Ureter (tissue), 1 donor: ENCODE data around the gene PSMA7. TPM values are rescaled to one million over a fixed set of nuclear protein-coding genes. Genes with fewer than 3 reads are reported as not detected.
"Not testable (repeated sequence)": the region's sequence is repeated elsewhere in the genome, so short reads cannot be mapped to it uniquely, and the experiment has no call there.

ENCODE experiments used
- DNase-seq: peaks from one replicate; pipeline ENCODE4 v3.0.0-alpha.2; 2020; ENCODE audit warnings: low spot score
- total RNA-seq: library from RNA; stranded (reverse); gene quantifications from one replicate; pipeline ENCODE4 v1.2.4, GENCODE V29; 2023
- donor health status: DM: yes; HTN: yes; CAD: no.

Gene PSMA7
- total RNA-seq, 1 donor from 2014 or later: 181 TPM

DNA sequence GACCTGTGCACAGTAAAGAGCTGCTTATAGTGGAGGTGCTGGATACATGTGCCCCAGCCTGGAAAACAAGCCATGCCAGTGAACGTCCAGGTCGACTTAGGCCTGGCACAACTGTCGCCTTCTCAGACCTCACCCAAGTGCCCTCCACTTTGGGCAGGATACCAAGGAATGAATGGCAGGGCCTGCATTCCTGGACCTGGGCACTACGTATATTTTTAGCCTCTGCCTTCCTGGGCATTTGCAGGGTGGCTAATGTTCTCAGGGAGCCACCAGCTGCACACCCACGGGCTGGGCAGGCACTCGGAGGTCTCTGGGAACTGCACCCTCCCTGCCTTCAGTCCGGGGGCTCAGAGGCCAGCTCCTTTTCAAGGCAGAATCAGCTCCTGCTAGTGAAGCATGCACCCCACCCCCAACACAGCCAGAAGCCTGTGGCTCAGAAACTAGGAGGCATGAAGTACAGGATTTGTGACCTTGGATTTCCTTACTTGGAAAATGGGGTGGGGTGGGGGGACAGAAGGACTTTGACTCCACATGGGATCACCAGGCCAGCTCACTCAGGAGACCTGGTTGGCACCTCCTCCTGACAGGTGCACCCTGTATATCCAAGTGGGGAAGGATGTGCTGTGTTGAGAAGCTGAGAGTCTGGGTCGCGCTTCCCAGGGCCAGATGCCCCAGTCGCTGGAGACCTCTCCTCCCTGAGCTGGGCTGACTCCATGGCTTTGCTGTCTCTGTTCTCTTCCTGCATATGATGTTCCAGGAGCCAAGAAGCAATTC is 23.4 kb downstream of the PSMA7 start:
- DNase-seq: no peak

DNA sequence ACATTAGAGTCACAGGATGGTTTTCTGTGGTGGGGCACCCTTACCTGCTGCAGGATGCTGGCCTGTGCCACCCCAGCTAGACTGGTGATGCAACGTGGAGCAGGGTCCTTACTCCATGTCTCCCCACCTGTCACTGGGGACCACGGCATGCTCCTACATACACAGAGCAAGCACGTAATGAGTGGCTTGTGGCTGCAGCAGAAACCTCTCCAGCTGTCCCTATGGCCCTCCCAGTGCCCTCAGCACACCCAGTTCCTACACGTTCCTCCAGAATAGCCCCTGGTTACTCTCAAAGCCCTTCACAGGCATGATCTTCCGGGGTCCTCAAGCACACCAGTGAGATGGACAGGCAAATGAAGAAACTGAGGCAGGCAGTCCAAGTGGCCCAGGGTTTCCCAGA is 24.1 kb downstream of the PSMA7 start:
- no peak for DNase-seq

DNA sequence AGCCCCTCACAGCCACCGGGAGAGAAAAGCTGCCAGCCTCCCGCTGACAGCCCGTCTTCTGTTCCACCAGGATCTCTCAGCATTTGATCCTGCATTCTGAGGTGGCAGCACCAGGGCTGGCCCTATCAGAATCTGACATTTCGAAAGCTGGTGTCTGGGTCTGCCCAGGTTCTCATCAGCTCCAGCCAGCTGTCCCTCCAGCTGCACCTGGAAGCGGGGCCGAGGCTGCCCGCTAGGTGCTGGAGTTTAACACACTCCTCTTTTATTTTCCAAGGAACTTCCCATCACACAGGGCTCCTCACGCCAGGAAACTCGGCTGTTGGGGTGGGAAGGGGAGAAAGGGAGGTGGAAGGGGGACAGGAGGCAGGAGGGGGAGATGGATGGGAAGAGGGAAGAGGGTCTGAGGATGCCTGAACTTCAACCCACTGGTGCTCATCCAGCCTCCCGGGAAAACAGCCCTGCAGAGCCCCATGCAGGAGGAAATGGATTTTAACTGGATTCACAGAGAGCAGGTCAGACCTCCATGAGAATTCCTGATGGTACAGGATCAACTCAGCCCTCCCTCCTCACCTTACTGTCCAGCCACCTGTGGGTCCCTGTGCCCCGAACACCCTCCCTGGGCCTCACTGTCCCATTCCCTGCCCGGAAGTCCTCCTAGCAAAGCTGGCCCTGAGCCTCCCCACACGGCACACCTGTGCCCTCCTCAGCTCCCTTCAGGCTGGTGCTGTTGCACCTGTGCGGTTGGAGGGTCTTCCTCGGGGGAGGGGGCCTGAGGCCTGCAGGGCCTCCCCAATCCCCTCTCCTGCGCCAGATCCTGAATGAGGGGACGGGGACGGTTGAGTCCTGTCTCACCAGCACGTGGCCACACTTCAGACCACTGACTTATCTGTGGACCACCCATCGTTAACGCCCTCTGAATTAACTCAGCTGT is 24.8 kb downstream of the PSMA7 start:
- no peak for DNase-seq

DNA sequence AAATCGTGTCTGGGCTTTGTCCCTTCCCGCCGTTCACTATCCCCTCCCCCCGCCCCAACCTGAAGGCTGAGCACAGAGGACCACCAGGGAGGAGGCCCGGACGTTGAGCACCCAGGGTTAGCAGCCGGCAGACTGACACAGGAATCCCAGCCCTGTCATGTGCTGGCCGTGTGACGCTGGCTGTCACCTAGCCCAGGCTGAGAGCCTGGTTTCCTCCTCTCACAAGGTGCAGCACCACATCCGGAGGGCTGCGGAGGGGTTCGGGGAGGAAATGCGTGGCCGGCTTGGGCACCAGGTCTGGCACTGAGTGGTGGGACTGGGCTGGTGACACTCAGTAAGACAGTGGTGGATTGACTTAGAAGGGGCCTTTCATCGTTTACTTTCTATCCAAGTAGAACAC is 25.5 kb downstream of the PSMA7 start:
- no peak for DNase-seq

DNA sequence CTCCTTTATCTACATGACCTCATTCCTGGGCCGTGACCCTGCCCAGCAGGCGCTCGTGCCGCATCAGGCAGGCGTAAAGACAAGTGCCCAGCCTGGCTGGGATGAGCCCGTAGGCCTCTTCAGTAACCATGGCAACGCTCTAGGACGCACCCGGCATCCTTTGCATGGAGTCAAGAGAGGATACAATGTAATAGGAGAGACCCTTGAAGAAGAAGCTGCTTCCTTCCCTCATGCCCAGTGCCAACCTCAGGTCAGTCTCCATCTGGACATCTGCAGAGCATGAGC is 25.9 kb downstream of the PSMA7 start:
- DNase-seq: no peak

DNA sequence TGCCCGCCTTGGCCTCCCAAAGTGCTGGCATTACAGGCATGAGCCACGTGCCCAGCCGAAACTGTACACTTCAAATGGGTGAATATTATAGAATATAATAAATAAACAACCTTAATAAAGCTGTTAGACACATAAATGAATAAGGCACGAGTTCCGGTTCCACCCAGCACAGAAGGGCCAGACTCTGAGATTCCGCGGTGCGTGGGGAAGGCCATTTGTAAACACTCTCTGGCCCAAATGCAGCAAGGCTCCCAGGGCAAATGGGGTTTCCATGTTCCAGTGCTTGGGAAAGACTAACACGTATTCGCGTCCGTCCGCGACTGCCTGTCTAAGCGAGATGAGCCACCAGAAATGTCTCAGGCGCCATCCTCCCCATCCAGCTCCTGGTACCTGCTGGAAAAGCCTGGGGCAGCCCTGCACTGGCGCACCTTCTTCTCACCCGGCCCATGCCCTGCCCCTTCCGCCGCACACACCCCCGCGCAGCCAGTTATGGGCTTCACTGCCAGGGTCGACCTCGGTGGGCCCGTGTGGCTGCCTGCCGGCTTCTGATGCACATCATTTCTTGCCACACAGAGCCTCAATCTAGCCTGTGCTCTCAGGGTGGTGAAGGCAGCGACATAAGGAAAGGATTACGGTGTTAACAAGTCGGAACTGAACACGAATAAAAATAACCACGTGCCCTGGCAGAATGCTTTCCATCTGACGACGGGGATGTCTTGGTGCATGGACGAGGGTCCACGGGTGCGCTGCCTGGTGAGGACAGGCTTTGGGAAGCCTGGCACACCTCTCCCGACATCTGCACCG is 26.4 kb downstream of the PSMA7 start:
- no peak for DNase-seq

DNA sequence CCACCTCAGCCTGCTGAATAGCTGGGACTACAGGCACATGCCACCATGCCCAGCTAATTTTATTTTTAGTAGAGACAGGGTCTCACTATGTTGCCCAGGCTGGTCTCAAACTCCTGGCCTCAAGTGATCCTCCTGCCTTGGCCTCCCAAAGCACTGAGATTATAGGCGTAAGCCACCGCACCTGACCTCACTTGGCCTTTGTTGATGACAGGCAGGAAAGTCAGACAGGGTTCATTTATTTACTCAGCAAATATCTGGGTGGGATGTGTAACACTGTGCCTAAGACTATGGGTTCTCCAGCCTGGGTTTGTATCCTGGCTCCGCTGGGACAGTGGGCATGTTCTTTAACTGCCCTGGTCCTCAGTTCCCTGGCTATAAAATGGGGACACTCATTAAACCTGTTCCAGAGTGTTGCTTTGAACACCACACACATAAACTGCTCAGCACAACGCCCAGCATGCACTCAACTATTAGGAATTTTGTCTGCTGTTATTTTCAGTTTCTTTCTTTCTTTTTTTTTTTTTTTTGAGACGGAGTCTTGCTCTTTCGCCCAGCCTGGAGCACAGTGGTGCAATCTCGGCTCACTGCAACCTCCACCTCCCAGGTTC is 27.3 kb downstream of the PSMA7 start:
- DNase-seq: not testable (repeated sequence)

DNA sequence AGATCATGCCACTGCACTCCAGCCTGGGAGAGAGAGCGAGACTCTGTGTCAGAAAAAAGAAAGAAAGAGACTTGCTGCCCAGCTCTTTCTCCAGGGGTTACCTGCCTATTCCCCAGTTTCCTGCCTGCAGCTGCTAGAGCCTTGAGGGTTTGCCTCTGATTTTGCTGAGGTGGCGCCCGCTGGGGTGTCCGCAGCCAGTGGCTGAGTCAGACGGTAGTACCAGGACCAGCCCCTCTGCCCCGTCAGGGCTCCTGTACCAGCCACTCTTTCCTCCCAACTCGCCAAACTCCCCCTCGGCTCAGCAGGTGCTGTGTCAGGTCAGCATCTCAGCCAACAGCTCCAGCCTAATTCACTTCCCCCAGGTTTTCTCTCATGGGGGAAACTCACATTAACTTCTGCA is 28.3 kb downstream of the PSMA7 start:
- no peak for DNase-seq

DNA sequence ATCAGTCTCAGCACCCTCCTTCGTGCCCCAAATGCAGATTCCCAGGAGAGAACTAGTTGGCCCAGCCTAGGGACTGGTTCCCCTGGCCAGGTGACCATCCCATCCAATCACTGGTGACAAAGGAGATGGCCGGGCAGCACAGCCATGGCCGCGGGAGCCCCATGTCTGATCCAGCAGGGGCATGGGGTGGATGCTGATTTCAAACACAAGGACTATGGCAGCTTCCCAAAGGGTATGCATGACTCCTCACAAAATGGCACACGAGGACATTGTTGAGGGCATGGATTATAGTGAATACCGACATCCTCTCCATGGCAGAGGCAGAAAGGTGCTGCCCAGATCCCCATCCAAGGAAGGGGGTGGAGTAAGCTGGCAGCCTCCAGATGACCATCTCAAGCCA is 30.8 kb downstream of the PSMA7 start:
- no peak for DNase-seq

DNA sequence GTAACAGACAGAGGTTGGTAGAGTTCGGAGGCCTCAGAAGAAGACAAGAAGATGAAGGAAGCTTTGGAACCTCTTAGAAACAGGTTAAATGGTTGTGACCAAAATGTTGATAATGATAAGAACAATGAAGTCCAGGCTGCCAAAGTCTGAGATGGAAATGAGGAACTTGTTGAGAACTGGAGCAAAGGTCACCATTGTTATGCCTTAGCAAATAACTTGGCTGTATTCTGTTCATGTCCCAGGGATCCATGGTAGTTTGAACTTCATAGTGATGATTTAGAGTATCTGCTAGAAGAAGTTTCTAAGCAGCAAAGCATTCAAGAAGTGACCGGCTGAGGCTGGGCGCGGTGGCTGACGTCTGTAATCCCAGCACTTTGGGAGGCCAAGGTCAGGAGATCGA is 32.0 kb downstream of the PSMA7 start:
- no peak for DNase-seq

DNA sequence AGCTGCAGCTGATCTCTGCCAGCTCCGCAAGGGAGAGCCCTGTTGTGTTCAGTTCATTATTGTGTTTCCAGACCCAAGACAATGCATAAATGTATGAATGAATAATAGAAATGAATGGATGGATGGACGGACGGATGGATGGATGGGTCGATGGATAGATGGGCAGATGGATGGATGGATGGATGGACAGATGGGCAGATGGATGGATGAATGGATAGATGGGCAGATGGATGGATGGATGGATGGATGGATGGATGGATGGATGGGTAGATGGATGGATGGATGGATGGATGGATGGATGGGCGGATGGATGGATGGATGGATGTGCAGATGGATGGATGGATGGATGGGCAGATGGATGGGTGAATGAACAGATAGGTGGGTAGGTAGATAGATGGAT is 37.6 kb downstream of the PSMA7 start:
- no peak for DNase-seq

DNA sequence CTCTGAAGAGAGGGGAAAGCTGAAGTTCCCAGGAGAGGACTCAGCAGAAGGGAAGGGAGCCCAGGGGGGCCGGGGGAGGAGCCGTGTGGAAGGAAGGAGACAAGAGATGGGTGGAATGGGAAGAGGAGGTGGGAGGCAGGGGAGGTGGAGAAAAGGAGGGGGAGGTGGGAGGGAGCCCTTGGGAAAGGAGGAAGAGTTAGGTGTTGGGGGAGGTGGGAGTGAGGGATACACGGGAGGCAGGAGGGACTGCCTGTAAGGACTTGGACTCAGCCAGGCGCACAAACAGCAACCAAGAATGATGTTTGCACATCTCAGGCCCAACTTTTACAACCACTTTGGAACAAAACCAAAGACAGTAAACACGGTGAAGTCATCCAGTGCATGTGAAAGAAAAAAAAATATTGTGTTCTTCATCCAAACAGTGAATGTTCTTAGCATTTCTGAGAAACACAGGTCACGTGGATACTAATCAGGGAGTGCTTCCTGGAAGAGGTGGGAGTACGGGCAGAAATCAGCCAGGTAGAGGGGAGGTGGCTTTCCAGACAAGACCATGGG is 38.3 kb downstream of the PSMA7 start:
- DNase-seq: no peak

DNA sequence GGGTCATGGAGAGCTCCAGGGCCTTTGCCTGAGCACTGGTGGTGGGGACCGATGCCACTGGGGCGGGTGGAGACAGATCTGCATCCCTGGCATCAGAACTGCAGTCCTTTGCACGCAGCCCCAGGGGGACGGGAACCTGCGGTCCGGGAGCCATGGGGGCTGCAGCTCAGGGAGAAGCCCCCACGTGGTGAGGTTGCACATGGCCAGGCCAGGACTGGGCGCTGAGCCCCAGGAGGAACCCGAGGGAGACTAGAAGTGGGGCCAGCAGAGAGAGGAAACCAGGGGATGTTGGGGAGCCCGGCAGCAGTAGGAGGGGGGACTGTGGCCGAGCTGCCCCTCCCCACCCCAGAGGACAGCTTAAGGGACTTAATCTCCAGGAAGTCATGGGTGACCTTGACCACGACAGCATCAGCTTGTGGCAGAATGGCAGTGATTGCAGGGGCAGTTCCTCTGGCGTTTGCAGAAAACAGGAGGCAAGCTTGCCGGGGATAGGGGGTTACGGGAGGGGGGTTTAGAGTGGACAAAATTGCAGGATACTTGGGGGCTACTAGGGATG is 38.9 kb downstream of the PSMA7 start:
- DNase-seq: no peak

DNA sequence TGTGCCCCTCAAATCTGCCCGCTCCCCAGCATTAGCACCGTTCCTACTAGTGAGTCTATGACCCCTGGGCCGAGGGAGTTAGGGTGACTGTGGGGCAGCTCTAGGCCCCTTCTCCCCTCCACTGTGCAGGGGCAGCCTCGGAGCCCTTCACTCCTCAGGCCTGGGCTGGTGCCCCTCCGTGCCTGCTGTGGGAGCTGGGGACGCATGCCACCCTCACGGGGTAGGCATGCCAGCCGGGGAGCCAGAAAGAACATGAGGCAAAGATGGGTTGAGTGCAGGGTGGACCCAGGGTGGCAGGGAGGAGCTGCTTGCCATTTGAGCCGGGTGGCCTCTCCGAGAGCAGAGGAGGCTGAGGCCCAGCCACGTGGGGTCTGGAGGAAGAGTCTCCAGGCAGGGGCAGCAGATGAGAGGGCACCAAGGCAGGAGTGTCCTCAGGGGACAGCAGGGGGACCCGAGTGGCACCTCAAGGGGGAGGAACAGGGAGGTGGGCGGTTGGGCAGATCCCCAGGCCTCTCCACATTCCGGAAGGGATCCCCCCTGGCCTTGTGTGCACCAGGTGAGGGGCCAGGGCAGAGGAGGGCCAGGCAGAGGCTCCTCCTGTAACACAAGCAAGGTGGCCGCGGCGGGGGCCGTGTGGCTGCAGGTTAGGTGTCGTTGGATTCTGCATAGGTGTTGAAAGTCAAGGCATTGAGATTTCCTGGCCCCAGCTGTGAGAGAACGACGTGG is 39.5 kb downstream of the PSMA7 start:
- DNase-seq: no peak

DNA sequence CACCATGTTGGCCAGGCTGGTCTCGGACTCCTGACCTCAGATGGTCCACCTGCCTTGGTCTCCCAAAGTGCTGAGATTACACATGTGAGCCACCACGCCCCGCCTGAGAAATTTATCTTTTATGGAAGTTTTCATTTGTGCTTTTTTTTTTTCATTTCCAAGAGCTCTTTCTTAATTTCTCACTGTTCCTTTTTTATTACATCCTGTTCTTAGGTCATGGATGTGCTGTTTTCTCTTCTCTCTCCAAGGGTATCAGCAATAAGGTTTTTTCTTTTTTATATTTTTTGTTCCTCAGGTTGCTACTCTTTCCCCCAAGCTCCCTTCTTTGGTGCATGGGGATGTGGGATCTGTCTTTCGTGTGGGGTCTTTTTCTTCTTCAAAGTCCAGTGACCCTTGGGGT is 42.1 kb downstream of the PSMA7 start:
- DNase-seq: no peak

DNA sequence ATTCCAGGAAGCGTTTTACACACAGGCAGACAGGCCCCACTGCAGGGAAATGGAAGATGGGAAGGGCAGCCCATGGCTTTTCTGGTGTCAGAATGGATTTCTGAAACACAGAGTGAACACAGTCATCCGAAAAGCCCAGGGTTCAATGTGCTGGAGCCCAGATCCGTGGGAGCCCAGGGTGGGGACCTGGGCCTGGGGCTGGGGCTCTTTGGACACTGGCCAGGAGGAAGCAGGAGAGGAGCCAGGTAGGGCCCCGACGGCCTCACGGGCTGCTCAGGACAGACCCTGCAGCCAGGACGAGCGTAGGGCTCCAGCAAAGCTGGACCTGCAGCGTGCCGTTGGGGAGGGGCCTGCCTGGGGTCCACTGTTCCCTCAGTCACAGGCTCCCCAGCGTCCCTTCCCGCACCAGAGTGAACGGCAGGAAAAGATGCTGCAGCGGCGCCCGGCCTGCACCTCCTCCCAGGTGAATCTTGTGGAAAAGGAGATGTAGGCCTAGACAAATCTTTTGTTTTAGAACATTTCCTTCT is 45.2 kb downstream of the PSMA7 start:
- no peak for DNase-seq

DNA sequence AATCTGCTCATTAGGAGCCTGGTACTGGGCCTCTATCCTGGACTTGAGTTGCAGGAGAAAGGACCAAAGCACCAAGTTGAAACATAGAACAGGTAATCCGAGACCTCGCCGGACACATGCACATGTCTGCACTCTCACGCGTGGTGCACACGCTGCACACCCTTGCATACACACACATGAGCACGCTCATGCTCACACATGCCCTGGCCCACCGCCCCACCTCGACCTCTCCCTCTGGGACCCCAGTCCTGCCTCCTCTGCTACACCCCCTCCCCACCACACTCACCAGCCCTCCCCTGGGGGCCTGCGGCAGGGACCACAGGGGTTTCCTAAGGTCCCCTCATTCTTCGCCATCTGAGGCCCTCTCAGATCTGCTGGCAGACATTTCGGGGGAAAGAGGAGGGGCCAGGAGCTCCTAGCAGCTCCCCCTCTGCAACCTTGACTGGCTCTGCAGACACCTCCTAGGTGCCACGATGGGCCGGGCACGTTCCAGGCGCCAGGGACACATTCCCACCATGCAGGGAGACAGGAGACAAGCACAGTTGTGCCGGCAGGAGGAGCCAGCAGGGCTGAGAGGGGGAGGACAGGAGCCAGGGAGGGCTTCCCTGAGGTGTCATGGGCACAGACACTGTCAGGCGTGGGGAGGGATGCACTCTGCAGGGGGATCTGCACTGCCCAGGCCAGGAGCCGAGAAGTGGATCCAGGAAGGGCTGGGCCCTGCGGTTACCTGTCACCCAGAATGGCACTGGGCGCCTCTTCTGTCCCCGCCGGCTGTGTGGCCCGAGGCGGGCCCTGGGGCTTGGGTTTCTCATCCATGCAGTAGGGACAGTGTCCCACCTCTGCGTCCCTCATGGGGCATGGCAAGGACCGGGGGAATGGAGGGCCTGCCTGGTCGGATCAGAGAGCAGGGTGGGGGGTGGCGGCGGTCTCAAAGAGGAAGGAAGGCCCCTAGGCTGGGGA is 46.5 kb downstream of the PSMA7 start:
- no peak for DNase-seq

DNA sequence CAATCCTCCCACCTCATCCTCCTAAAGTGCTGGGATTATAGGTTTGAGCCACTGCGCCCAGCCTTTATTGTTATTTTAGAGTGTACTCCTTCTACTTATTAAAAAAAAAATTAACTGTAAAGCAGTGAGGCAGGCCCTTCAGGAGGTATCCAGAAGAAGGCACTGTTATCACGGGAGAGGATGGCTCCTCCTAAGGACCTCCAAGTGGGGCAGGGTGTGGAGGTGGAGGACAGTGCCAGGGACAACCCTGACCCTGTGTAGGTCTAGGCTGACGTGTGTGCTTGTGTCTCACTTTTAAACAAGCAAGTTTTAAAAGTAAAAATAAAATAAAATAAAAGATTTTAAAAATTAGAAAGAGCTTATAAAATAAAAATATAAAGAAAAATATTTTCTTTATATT is 53.8 kb downstream of the PSMA7 start:
- DNase-seq: no peak
